ENCODE data around the gene SYAP1. TPM values are rescaled to one million over a fixed set of nuclear protein-coding genes. Genes with fewer than 3 reads are reported as not detected.

The SYAP1 gene
- 14.5 TPM for polyA plus RNA-seq (2013, experiment 1 of 4)
- polyA plus RNA-seq (2013, experiment 2 of 4): 14.6 TPM
- 10.5 TPM for polyA plus RNA-seq (2013, experiment 3 of 4)
- 11.7 TPM for polyA plus RNA-seq (2013, experiment 4 of 4)

GRCh38 chrX:16719334-16720084 lies at the start of gene SYAP1:
SYAP1 (plus strand) TSS chrX:16719612; CDS start chrX:16719725, 113 bp downstream.
- peak within 1 kb of the TSS; percentile 67 for H3K4me3 ChIP-seq (ENCODE audit: insufficient read depth, low read depth, low read length)
- H3K27me3 ChIP-seq (ENCODE audit: control insufficient read depth, insufficient read depth, low read length, poor library complexity, severe bottlenecking): no peaks in the 10 kb centered on the region
- WGBS, 2 experiments: 0 to 1% methylated on average over 54 of the region's 54 CpGs
- H3K4me1 ChIP-seq (ENCODE audit: control insufficient read depth, insufficient read depth, low read length): no peaks in the 10 kb centered on the region
- H3K36me3 ChIP-seq (ENCODE audit: control insufficient read depth, insufficient read depth, low read length): no peaks in the 10 kb centered on the region
- H3K9me3 ChIP-seq (ENCODE audit: control insufficient read depth, low read length): no peaks in the 10 kb centered on the region
- peak within 1 kb of the TSS; percentile 97 for H3K27ac ChIP-seq (ENCODE audit: insufficient read depth, low read depth, low read length, poor library complexity, severe bottlenecking)

GRCh38 chrX:16671005-16671404 lies 48.4 kb upstream of the SYAP1 start:
- no peaks in the 10 kb centered on the region for H3K36me3 ChIP-seq (ENCODE audit: control insufficient read depth, insufficient read depth, low read length)
- H3K27ac ChIP-seq (ENCODE audit: insufficient read depth, low read depth, low read length, poor library complexity, severe bottlenecking): no peak overlapping the region
- no peak overlapping the region for H3K4me3 ChIP-seq (ENCODE audit: insufficient read depth, low read depth, low read length)
- H3K4me1 ChIP-seq (ENCODE audit: control insufficient read depth, insufficient read depth, low read length): no peaks in the 10 kb centered on the region
- H3K27me3 ChIP-seq (ENCODE audit: control insufficient read depth, insufficient read depth, low read length, poor library complexity, severe bottlenecking): no peaks in the 10 kb centered on the region
- no peaks in the 10 kb centered on the region for H3K9me3 ChIP-seq (ENCODE audit: control insufficient read depth, low read length)

GRCh38 chrX:16678689-16679088 lies 40.7 kb upstream of the SYAP1 start:
- H3K36me3 ChIP-seq (ENCODE audit: control insufficient read depth, insufficient read depth, low read length): peaks cover 9% of the 10 kb centered on the region

GRCh38 chrX:16683007-16683664 lies 36.3 kb upstream of the SYAP1 start:
- Histone ChIP-seq H3K4me3 (ENCODE audit: insufficient read depth, low read depth, low read length) (no peak overlapping the region), H3K36me3 (ENCODE audit: control insufficient read depth, insufficient read depth, low read length) (peaks cover 14% of the 10 kb centered on the region), H3K27ac (ENCODE audit: insufficient read depth, low read depth, low read length, poor library complexity, severe bottlenecking) (no peak overlapping the region), H3K27me3 (ENCODE audit: control insufficient read depth, insufficient read depth, low read length, poor library complexity, severe bottlenecking) (no peaks in the 10 kb centered on the region), H3K9me3 (ENCODE audit: control insufficient read depth, low read length) (no peaks in the 10 kb centered on the region), H3K4me1 (ENCODE audit: control insufficient read depth, insufficient read depth, low read length) (no peaks in the 10 kb centered on the region)
- WGBS, 2 experiments: 91% methylated on average over 6 of the region's 7 CpGs

More at GRCh38 chrX:16678689-16679088, 40.7 kb upstream of the SYAP1 start:
- H3K4me1 ChIP-seq (ENCODE audit: control insufficient read depth, insufficient read depth, low read length): no peaks in the 10 kb centered on the region
- WGBS, 2 experiments: 89 to 92% methylated on average over 11 of the region's 11 CpGs
- H3K27me3 ChIP-seq (ENCODE audit: control insufficient read depth, insufficient read depth, low read length, poor library complexity, severe bottlenecking): no peaks in the 10 kb centered on the region
- H3K4me3 ChIP-seq (ENCODE audit: insufficient read depth, low read depth, low read length): no peak overlapping the region
- H3K9me3 ChIP-seq (ENCODE audit: control insufficient read depth, low read length): no peaks in the 10 kb centered on the region
- no peak overlapping the region for H3K27ac ChIP-seq (ENCODE audit: insufficient read depth, low read depth, low read length, poor library complexity, severe bottlenecking)

- H3K27me3 ChIP-seq (ENCODE audit: control insufficient read depth, insufficient read depth, low read length, poor library complexity, severe bottlenecking): no peaks in the 10 kb centered on the region
- no peak overlapping the region for H3K27ac ChIP-seq (ENCODE audit: insufficient read depth, low read depth, low read length, poor library complexity, severe bottlenecking)
- peaks cover 21% of the 10 kb centered on the region for H3K36me3 ChIP-seq (ENCODE audit: control insufficient read depth, insufficient read depth, low read length)
- H3K9me3 ChIP-seq (ENCODE audit: control insufficient read depth, low read length): no peaks in the 10 kb centered on the region
- H3K4me3 ChIP-seq (ENCODE audit: insufficient read depth, low read depth, low read length): no peak overlapping the region
- no peaks in the 10 kb centered on the region for H3K4me1 ChIP-seq (ENCODE audit: control insufficient read depth, insufficient read depth, low read length)
- whole genome bisulfite sequencing, 2 experiments: 100% methylated on average over 1 to 2 of the region's 3 CpGs
Observed at GRCh38 chrX:16687514-16687913, 31.9 kb upstream of the SYAP1 start.

GRCh38 chrX:16695079-16695676 lies 24.2 kb upstream of the SYAP1 start:
- H3K4me3 ChIP-seq (ENCODE audit: insufficient read depth, low read depth, low read length): no peak overlapping the region
- no peak overlapping the region for H3K27ac ChIP-seq (ENCODE audit: insufficient read depth, low read depth, low read length, poor library complexity, severe bottlenecking)
- 72 to 75% methylated on average over 4 to 9 of the region's 10 CpGs for WGBS, 2 experiments
- H3K9me3 ChIP-seq (ENCODE audit: control insufficient read depth, low read length): no peaks in the 10 kb centered on the region
- H3K27me3 ChIP-seq (ENCODE audit: control insufficient read depth, insufficient read depth, low read length, poor library complexity, severe bottlenecking): no peaks in the 10 kb centered on the region
- no peaks in the 10 kb centered on the region for H3K4me1 ChIP-seq (ENCODE audit: control insufficient read depth, insufficient read depth, low read length)
- peaks cover 10% of the 10 kb centered on the region for H3K36me3 ChIP-seq (ENCODE audit: control insufficient read depth, insufficient read depth, low read length)

GRCh38 chrX:16696956-16697355 lies 22.5 kb upstream of the SYAP1 start:
- Histone ChIP-seq H3K4me3 (ENCODE audit: insufficient read depth, low read depth, low read length) (no peak overlapping the region), H3K27ac (ENCODE audit: insufficient read depth, low read depth, low read length, poor library complexity, severe bottlenecking) (no peak overlapping the region), H3K27me3 (ENCODE audit: control insufficient read depth, insufficient read depth, low read length, poor library complexity, severe bottlenecking) (no peaks in the 10 kb centered on the region), H3K4me1 (ENCODE audit: control insufficient read depth, insufficient read depth, low read length) (no peaks in the 10 kb centered on the region), H3K9me3 (ENCODE audit: control insufficient read depth, low read length) (no peaks in the 10 kb centered on the region), H3K36me3 (ENCODE audit: control insufficient read depth, insufficient read depth, low read length) (peaks cover 8% of the 10 kb centered on the region)
- 91 to 98% methylated on average over 3 of the region's 3 CpGs for WGBS, 2 experiments

- Histone ChIP-seq H3K27ac (ENCODE audit: insufficient read depth, low read depth, low read length, poor library complexity, severe bottlenecking) (no peak overlapping the region), H3K36me3 (ENCODE audit: control insufficient read depth, insufficient read depth, low read length) (peaks cover 4% of the 10 kb centered on the region), H3K9me3 (ENCODE audit: control insufficient read depth, low read length) (no peaks in the 10 kb centered on the region), H3K27me3 (ENCODE audit: control insufficient read depth, insufficient read depth, low read length, poor library complexity, severe bottlenecking) (no peaks in the 10 kb centered on the region), H3K4me3 (ENCODE audit: insufficient read depth, low read depth, low read length) (no peak overlapping the region), H3K4me1 (ENCODE audit: control insufficient read depth, insufficient read depth, low read length) (no peaks in the 10 kb centered on the region)
- WGBS, 2 experiments: 95 to 97% methylated on average over 6 of the region's 6 CpGs
Observed at GRCh38 chrX:16699389-16699788, 20.0 kb upstream of the SYAP1 start.

GRCh38 chrX:16700734-16701133 lies 18.7 kb upstream of the SYAP1 start:
- no peaks in the 10 kb centered on the region for H3K27me3 ChIP-seq (ENCODE audit: control insufficient read depth, insufficient read depth, low read length, poor library complexity, severe bottlenecking)
- H3K27ac ChIP-seq (ENCODE audit: insufficient read depth, low read depth, low read length, poor library complexity, severe bottlenecking): no peak overlapping the region
- 90 to 100% methylated on average over 1 to 2 of the region's 2 CpGs for WGBS, 2 experiments
- H3K9me3 ChIP-seq (ENCODE audit: control insufficient read depth, low read length): no peaks in the 10 kb centered on the region
- no peak overlapping the region for H3K4me3 ChIP-seq (ENCODE audit: insufficient read depth, low read depth, low read length)
- no peaks in the 10 kb centered on the region for H3K4me1 ChIP-seq (ENCODE audit: control insufficient read depth, insufficient read depth, low read length)
- peaks cover 4% of the 10 kb centered on the region for H3K36me3 ChIP-seq (ENCODE audit: control insufficient read depth, insufficient read depth, low read length)
